Measurements from ENCODE around the gene TP63. TPM values are rescaled to one million over a fixed set of nuclear protein-coding genes. Genes with fewer than 3 reads are reported as not detected.

The TP63 gene
- total and polyA plus RNA-seq, 2 donors (not counting 3 experiments of a cell fraction or from before 2014, with no cell fraction given) = not detected

- TF ChIP-seq JUN (IDR thresholded peaks at IDR 0.05; ENCODE audit: borderline replicate concordance, insufficient read depth, insufficient read length, low read depth) (no peak), FOS (IDR thresholded peaks at IDR 0.05; ENCODE audit: borderline replicate concordance, insufficient read depth, low read length) (no peak), POLR2AphosphoS5 (IDR thresholded peaks at IDR 0.05; ENCODE audit: insufficient read depth, low read depth, low read length) (no peak), CTCF (IDR thresholded peaks at IDR 0.05; ENCODE audit: extremely low read depth in 1 of 2, insufficient read depth in 1 of 2, low read depth in 1 of 2, low read length in 2 of 2) (no peak), MAX (IDR thresholded peaks at IDR 0.05; ENCODE audit: insufficient read depth, insufficient read length) (no peak), GATA2 (IDR thresholded peaks at IDR 0.05; ENCODE audit: insufficient read depth, insufficient read length, low read depth, low read length) (no peak), MYC (IDR thresholded peaks at IDR 0.05; ENCODE audit: low read depth, low read length) (no peak)
- Histone ChIP-seq H3K79me2 (ENCODE audit: control insufficient read depth, insufficient read depth, low read length) (no peaks in the 10 kb centered on the region), H3K9me3 (replicated peaks; ENCODE audit: control insufficient read depth, insufficient read depth, low read length) (no peaks in the 10 kb centered on the region), H3K9me1 (replicated peaks; ENCODE audit: control insufficient read depth, extremely low read depth, insufficient read depth, low read length) (no peaks in the 10 kb centered on the region), H4K20me1 (replicated peaks; ENCODE audit: control insufficient read depth, extremely low read depth, insufficient read depth, low read length) (no peaks in the 10 kb centered on the region), H2AFZ (ENCODE audit: low read depth, low read length) (no peak overlapping the region), H3K4me3 (replicated peaks in 1 of 3; ENCODE audit: insufficient read depth in 1 of 3, low read depth in 1 of 3, low read length in 3 of 3) (no peak overlapping the region), H3K27ac (ENCODE audit: insufficient read depth, low read depth, low read length) (no peak overlapping the region), H3K4me1 (ENCODE audit: control insufficient read depth, extremely low read depth, insufficient read depth, low read length) (no peaks in the 10 kb centered on the region), H3K9ac (replicated peaks; ENCODE audit: extremely low read depth, insufficient read depth, low read length) (no peak overlapping the region), H3K36me3 (ENCODE audit: control insufficient read depth in 2 of 2, extremely low read depth in 1 of 2, insufficient read depth in 2 of 2, low read length in 2 of 2) (no peaks in the 10 kb centered on the region), H3K4me2 (ENCODE audit: insufficient read depth, low read length) (no peak overlapping the region), H3K27me3 (ENCODE audit: control insufficient read depth in 2 of 2, insufficient read depth in 2 of 2, low read length in 2 of 2) (no peaks in the 10 kb centered on the region)
- DNase-seq (ENCODE audit: low read depth, low spot score) (no peak), FAIRE-seq (no peak)
- BruUV-seq (replicated peaks) = no TSS peak
- dilution Hi-C loops (cut with MboI; ENCODE audit: extremely low pct_ligation_motif_present, low sequenced_read_pairs) (no loop called here), intact Hi-C loops (cut with micrococcal nuclease) (no loop called here)
- POLR2A ChIA-PET = no interaction called here
- CTCF ChIA-PET = interaction anchor here (1.6 kb wide), 1 partner anchor 318 kb away, joined by 6 read pairs; no protein-coding TSS in a partner anchor
Measured at GRCh38 chr3:189630767-189631372, 319 bp upstream of the TP63 start.

Data from endothelial cell of umbilical vein (primary cell).